Measurements from ENCODE around the gene RGS3.
A peak's percentile ranks its signal among the peaks of the same experiment; 100 is the strongest.

The RGS3 gene

GRCh38 chr9:113600871-113601614 lies 137.5 kb downstream of the RGS3 start:
- Histone ChIP-seq H3K4me3 (ENCODE audit: low read depth, low read length) (no peak overlapping the region), H3K27ac (no peak overlapping the region), H3K27me3 (replicated peaks) (no peaks in the 10 kb centered on the region), H3K36me3 (replicated peaks) (peaks cover 19% of the 10 kb centered on the region)
- in situ Hi-C loops (cut with HindIII; ENCODE audit: low pct_ligation_motif_present, low sequenced_read_pairs) = no loop called here
- TF ChIP-seq, protein P1, sequence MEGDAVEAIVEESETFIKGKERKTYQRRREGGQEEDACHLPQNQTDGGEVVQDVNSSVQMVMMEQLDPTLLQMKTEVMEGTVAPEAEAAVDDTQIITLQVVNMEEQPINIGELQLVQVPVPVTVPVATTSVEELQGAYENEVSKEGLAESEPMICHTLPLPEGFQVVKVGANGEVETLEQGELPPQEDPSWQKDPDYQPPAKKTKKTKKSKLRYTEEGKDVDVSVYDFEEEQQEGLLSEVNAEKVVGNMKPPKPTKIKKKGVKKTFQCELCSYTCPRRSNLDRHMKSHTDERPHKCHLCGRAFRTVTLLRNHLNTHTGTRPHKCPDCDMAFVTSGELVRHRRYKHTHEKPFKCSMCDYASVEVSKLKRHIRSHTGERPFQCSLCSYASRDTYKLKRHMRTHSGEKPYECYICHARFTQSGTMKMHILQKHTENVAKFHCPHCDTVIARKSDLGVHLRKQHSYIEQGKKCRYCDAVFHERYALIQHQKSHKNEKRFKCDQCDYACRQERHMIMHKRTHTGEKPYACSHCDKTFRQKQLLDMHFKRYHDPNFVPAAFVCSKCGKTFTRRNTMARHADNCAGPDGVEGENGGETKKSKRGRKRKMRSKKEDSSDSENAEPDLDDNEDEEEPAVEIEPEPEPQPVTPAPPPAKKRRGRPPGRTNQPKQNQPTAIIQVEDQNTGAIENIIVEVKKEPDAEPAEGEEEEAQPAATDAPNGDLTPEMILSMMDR (IDR thresholded peaks at IDR 0.05; ENCODE audit: low read depth, low read length, missing control alignments) = no peak
- DNase-seq = no peak

DNA sequence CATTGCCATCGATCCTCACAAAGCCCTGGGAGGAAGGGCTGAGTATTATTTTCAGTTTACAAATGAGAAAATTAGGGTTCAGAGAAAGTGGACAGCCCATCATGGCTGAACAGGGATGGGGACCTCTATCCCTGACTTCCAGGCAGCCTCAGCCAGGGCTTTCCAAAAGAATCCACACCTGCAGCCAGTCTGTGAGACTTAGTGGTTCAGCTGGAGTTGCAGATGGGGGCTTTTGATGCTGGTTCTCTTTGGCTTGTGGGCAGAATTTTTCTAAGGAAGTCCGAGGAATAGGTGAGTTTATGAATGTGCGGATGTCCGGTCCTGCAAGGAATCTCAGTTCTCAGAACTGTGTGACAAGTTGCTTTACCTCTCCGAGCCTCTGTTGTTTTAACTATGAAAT lies 138.1 kb downstream of the RGS3 start:
- Histone ChIP-seq H3K27me3 (replicated peaks) (no peaks in the 10 kb centered on the region), H3K4me3 (ENCODE audit: low read depth, low read length) (no peak overlapping the region), H3K27ac (no peak overlapping the region), H3K36me3 (replicated peaks) (peaks cover 13% of the 10 kb centered on the region)
- no peak for DNase-seq
- in situ Hi-C loops (cut with HindIII; ENCODE audit: low pct_ligation_motif_present, low sequenced_read_pairs) = no loop called here
- TF ChIP-seq, protein P1 (IDR thresholded peaks at IDR 0.05; ENCODE audit: low read depth, low read length, missing control alignments) = no peak

- peak; percentile 82 for DNase-seq
- no peak overlapping the region for H3K4me3 ChIP-seq (ENCODE audit: low read depth, low read length)
- H3K36me3 ChIP-seq (replicated peaks) = peaks cover 6% of the 10 kb centered on the region
- in situ Hi-C loops (cut with HindIII; ENCODE audit: low pct_ligation_motif_present, low sequenced_read_pairs) = no loop called here
- H3K27ac ChIP-seq = peak overlapping the region; percentile 44
- TF ChIP-seq, protein P1 (IDR thresholded peaks at IDR 0.05; ENCODE audit: low read depth, low read length, missing control alignments) = no peak
- no peaks in the 10 kb centered on the region for H3K27me3 ChIP-seq (replicated peaks)
These were observed 138.9 kb downstream of the RGS3 start for GRCh38 chr9:113602126-113603047.

DNA sequence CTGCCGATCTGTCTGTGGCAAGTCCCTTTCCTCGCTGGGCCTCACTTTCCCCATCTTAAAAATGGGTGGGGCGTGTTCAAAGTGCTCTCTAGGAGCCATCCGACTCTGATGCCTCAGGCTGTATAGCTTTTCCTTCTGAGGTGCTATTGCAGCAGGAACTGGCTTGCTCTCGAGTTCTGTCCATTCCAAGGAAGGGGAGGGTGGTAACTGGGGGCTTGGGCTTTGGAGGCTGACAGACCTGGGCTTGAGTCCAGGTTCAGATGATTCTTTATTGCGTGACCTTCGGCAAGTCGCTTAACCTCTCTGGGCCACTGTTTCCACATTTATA lies 139.5 kb downstream of the RGS3 start:
- TF ChIP-seq, protein P1 (IDR thresholded peaks at IDR 0.05; ENCODE audit: low read depth, low read length, missing control alignments) = no peak

GRCh38 chr9:113603773-113604172 lies 140.2 kb downstream of the RGS3 start:
- Histone ChIP-seq H3K36me3 (replicated peaks) (no peaks in the 10 kb centered on the region), H3K27ac (no peak overlapping the region), H3K4me3 (ENCODE audit: low read depth, low read length) (no peak overlapping the region), H3K27me3 (replicated peaks) (no peaks in the 10 kb centered on the region)
- in situ Hi-C loops (cut with HindIII; ENCODE audit: low pct_ligation_motif_present, low sequenced_read_pairs) = no loop called here
- TF ChIP-seq, protein P1 (IDR thresholded peaks at IDR 0.05; ENCODE audit: low read depth, low read length, missing control alignments) = no peak
- DNase-seq = no peak

More for the DNA sequence above, 139.5 kb downstream of the RGS3 start:
- Histone ChIP-seq H3K4me3 (ENCODE audit: low read depth, low read length) (no peak overlapping the region), H3K36me3 (replicated peaks) (no peaks in the 10 kb centered on the region), H3K27me3 (replicated peaks) (no peaks in the 10 kb centered on the region), H3K27ac (no peak overlapping the region)
- in situ Hi-C loops (cut with HindIII; ENCODE audit: low pct_ligation_motif_present, low sequenced_read_pairs) = no loop called here
- DNase-seq = no peak

Data from brain microvascular endothelial cell (primary cell).